BE2C (cell line): Measurements from ENCODE around the gene CMAS.
A peak's percentile ranks its signal among the peaks of the same experiment; 100 is the strongest.
"Not testable (repeated sequence)": the region's sequence is repeated elsewhere in the genome, so short reads cannot be mapped to it uniquely, and the experiment has no call there.

Source experiments
- DNase-seq: peaks from one replicate; pipeline ENCODE4 v3.0.0-alpha.2; 2020
- H3K27me3 ChIP-seq: fragments of 250-450 bp; sonication (Bioruptor Pico); 2 replicates; pipeline ENCODE4 v1.5.1; 2020; ENCODE audit warnings: mild to moderate bottlenecking
- H3K36me3 ChIP-seq: fragments of 250-450 bp; sonication (Bioruptor Pico); 2 replicates; pipeline ENCODE4 v1.5.1; 2020; ENCODE audit warnings: mild to moderate bottlenecking
- H3K4me1 ChIP-seq: fragments of 250-450 bp; sonication (Bioruptor Pico); 2 replicates; pipeline ENCODE4 v1.5.1; 2020
- H3K4me3 ChIP-seq: 2 replicates; pipeline ENCODE4 v1.5.1; 2011; ENCODE audit warnings: low read depth, low read length
- H3K9me3 ChIP-seq: fragments of 250-450 bp; sonication (Bioruptor Pico); 2 replicates; pipeline ENCODE4 v1.5.1; 2020
- CTCF ChIP-seq: IDR thresholded peaks from 2 replicates; pipeline ENCODE4 v1.5.1; 2012; ENCODE audit warnings: mild to moderate bottlenecking, low read depth, low read length

Gene CMAS

GRCh38 chr12:22014041-22014782 lies 31.8 kb upstream of the CMAS start:
- no peaks in the 10 kb centered on the region for H3K9me3 ChIP-seq
- no peak overlapping the region for H3K4me3 ChIP-seq
- H3K36me3 ChIP-seq = no peaks in the 10 kb centered on the region
- DNase-seq = no peak
- no peaks in the 10 kb centered on the region for H3K27me3 ChIP-seq
- no peaks in the 10 kb centered on the region for H3K4me1 ChIP-seq
- no peak for TF ChIP-seq CTCF

GRCh38 chr12:22014783-22015144 lies 31.3 kb upstream of the CMAS start:
- TF ChIP-seq CTCF = no peak
- DNase-seq = no peak
- no peaks in the 10 kb centered on the region for H3K9me3 ChIP-seq
- H3K27me3 ChIP-seq = no peaks in the 10 kb centered on the region
- H3K4me1 ChIP-seq = no peaks in the 10 kb centered on the region
- H3K36me3 ChIP-seq = no peaks in the 10 kb centered on the region
- no peak overlapping the region for H3K4me3 ChIP-seq

GRCh38 chr12:22016982-22017381 lies 29.0 kb upstream of the CMAS start:
- Histone ChIP-seq H3K9me3 (no peaks in the 10 kb centered on the region), H3K27me3 (no peaks in the 10 kb centered on the region), H3K36me3 (no peaks in the 10 kb centered on the region), H3K4me3 (no peak overlapping the region), H3K4me1 (no peaks in the 10 kb centered on the region)
- no peak for TF ChIP-seq CTCF
- no peak for DNase-seq

- no peak for DNase-seq
- H3K27me3 ChIP-seq = no peaks in the 10 kb centered on the region
- H3K36me3 ChIP-seq = no peaks in the 10 kb centered on the region
- no peak overlapping the region for H3K4me3 ChIP-seq
- H3K9me3 ChIP-seq = peaks cover 3% of the 10 kb centered on the region; the same call in 1 of the 2 replicates
- no peaks in the 10 kb centered on the region for H3K4me1 ChIP-seq
- TF ChIP-seq CTCF = peak; percentile 40; the same call in 1 of the 2 replicates
These were observed 27.2 kb upstream of the CMAS start for GRCh38 chr12:22018860-22019259.

GRCh38 chr12:22023489-22023888 lies 22.5 kb upstream of the CMAS start:
- not testable (repeated sequence) for H3K36me3 ChIP-seq, H3K4me1 ChIP-seq, H3K9me3 ChIP-seq, H3K27me3 ChIP-seq, H3K4me3 ChIP-seq, DNase-seq

- Histone ChIP-seq H3K9me3 (no peaks in the 10 kb centered on the region), H3K27me3 (no peaks in the 10 kb centered on the region), H3K4me1 (no peaks in the 10 kb centered on the region), H3K4me3 (no peak overlapping the region), H3K36me3 (no peaks in the 10 kb centered on the region)
- DNase-seq = no peak
- no peak for TF ChIP-seq CTCF
These were observed 16.5 kb upstream of the CMAS start for GRCh38 chr12:22029491-22029890.

GRCh38 chr12:22029991-22030390 lies 16.0 kb upstream of the CMAS start:
- Histone ChIP-seq H3K4me1 (no peaks in the 10 kb centered on the region), H3K9me3 (no peaks in the 10 kb centered on the region), H3K36me3 (no peaks in the 10 kb centered on the region), H3K4me3 (no peak overlapping the region), H3K27me3 (no peaks in the 10 kb centered on the region)
- DNase-seq = peak; percentile 55
- TF ChIP-seq CTCF = no peak
